A549 (cell line): ENCODE data around the gene OPCML. TPM values are rescaled to one million over a fixed set of nuclear protein-coding genes. Genes with fewer than 3 reads are reported as not detected.

Experiments
- ATAC-seq, 2 experiments: fragments of 200-7000 bp in 1 of 2; fragments of >200 bp in 1 of 2; cut with Nextera tagmentation in 1 of 2; cut with Tn5 transposase in 1 of 2; 3 replicates each; pipeline versions ENCODE4 v1.8.0 to v1.9.1; 2018 to 2020; ENCODE audit warnings: mild to moderate bottlenecking in 1 of 2, moderate library complexity in 1 of 2
- CTCF ChIA-PET: fragments of 300-600 bp; sonication (Branson Sonifier 250); formaldehyde crosslinking; extraction: SDS; loops from one replicate; lab custom pipeline; 2021; ENCODE audit warnings: antibody characterized with exemption, inconsistent platforms; lab: Yijun Ruan, JAX
- POLR2A ChIA-PET: fragments of 350-600 bp; formaldehyde crosslinking; extraction: SDS; loops from one replicate; lab custom pipeline; 2021; ENCODE audit warnings: antibody characterized with exemption, inconsistent platforms; lab: Yijun Ruan, JAX
- DNase-seq, 2 experiments: peaks; one replicate each; pipeline versions ENCODE4 v3.0.0 to v3.0.0-alpha.2; 2011 to 2016; ENCODE audit warnings: low read depth in 1 of 2, low spot score in 1 of 2
- FAIRE-seq: peaks from 2 replicates; lab custom pipeline; 2011; peaks lifted over from hg19 to GRCh38; lab: Jason Lieb, UNC
- H3K27ac ChIP-seq, 2 experiments: fragments of >200 bp; sonication (Bioruptor Twin); formaldehyde crosslinking; 3 replicates each; pipeline ENCODE4 v1.5.1; 2016 to 2017
- H3K4me1 ChIP-seq: fragments of >200 bp; sonication (Bioruptor Twin); formaldehyde crosslinking; 3 replicates; pipeline ENCODE4 v1.6.1; 2016
- H3K4me2 ChIP-seq: fragments of >200 bp; sonication (Bioruptor Twin); formaldehyde crosslinking; 3 replicates; pipeline ENCODE4 v1.6.1; 2016
- H3K4me3 ChIP-seq: fragments of >200 bp; sonication (Bioruptor Twin); formaldehyde crosslinking; 3 replicates; pipeline ENCODE4 v1.5.1; 2016
- H3K9me3 ChIP-seq: fragments of >200 bp; sonication (Bioruptor Twin); formaldehyde crosslinking; 3 replicates; pipeline ENCODE4 v1.6.1; 2016
- BHLHE40 ChIP-seq: IDR thresholded peaks from 2 replicates; pipeline ENCODE4 v1.6.1; 2012; ENCODE audit warnings: low read depth, low read length, inconsistent platforms
- CHD2 ChIP-seq: fragments of 150-350 bp; IDR thresholded peaks from 2 replicates; pipeline ENCODE4 v1.6.1; 2014; ENCODE audit warnings: low read length; ENCODE audit not compliant: partially characterized antibody
- CHD4 ChIP-seq: fragments of 200-600 bp; sonication (generic); IDR thresholded peaks from 2 replicates; pipeline ENCODE4 v1.6.1; 2016; ENCODE audit warnings: antibody characterized with exemption, mild to moderate bottlenecking, borderline replicate concordance
- EHMT2 ChIP-seq: fragments of 200-600 bp; sonication (generic); IDR thresholded peaks from 2 replicates; pipeline ENCODE4 v1.6.1; 2016; ENCODE audit warnings: antibody characterized with exemption, low read depth, mild to moderate bottlenecking, moderate library complexity
- ESRRA ChIP-seq: fragments of 150-350 bp; IDR thresholded peaks from 2 replicates; pipeline ENCODE4 v1.6.1; 2014; ENCODE audit warnings: mild to moderate bottlenecking, low read length, borderline replicate concordance
- FOSL2 ChIP-seq, 2 experiments: fragments of 450-650 bp in 1 of 2; fragments of >200 bp in 1 of 2; sonication (Bioruptor Twin) in 1 of 2; formaldehyde crosslinking; IDR thresholded peaks; 2 replicates each; pipeline versions ENCODE4 v1.5.0 to v1.6.1; 2016 to 2020; ENCODE audit warnings: mild to moderate bottlenecking in 1 of 2, moderate library complexity in 1 of 2
- FOXS1 ChIP-seq: fragments of 250-450 bp; sonication (Bioruptor Pico); IDR thresholded peaks from 2 replicates; pipeline ENCODE4 v1.5.0; 2020; ENCODE audit warnings: mild to moderate bottlenecking, moderate library complexity
- HDAC2 ChIP-seq: fragments of 200-600 bp; sonication (generic); IDR thresholded peaks from 2 replicates; pipeline ENCODE4 v1.6.1; 2016
- HOXA7 ChIP-seq: fragments of 250-450 bp; sonication (Bioruptor Pico); IDR thresholded peaks from 2 replicates; pipeline ENCODE4 v1.5.0; 2020; ENCODE audit warnings: mild to moderate bottlenecking, moderate library complexity
- HOXB13 ChIP-seq: fragments of 250-450 bp; sonication (Bioruptor Pico); IDR thresholded peaks from 2 replicates; pipeline ENCODE4 v1.5.0; 2020; ENCODE audit warnings: low read depth, mild to moderate bottlenecking, moderate library complexity
- HOXB5 ChIP-seq: fragments of 250-450 bp; sonication (Bioruptor Pico); IDR thresholded peaks from 2 replicates; pipeline ENCODE4 v1.5.0; 2020; ENCODE audit warnings: mild to moderate bottlenecking, moderate library complexity
- JUNB ChIP-seq: fragments of >200 bp; sonication (Bioruptor Twin); formaldehyde crosslinking; IDR thresholded peaks from 2 replicates; pipeline ENCODE4 v1.6.1; 2016
- MAFK ChIP-seq: fragments of 450-650 bp; IDR thresholded peaks from 2 replicates; pipeline ENCODE4 v1.6.1; 2014; ENCODE audit not compliant: partially characterized antibody
- NPAS2 ChIP-seq: fragments of 250-450 bp; sonication (Bioruptor Pico); IDR thresholded peaks from 2 replicates; pipeline ENCODE4 v1.8.0; 2022; ENCODE audit warnings: mild to moderate bottlenecking, moderate library complexity, borderline replicate concordance
- NR3C1 ChIP-seq: fragments of >200 bp; sonication (Bioruptor Twin); formaldehyde crosslinking; IDR thresholded peaks from 3 replicates; pipeline ENCODE4 v1.6.1; 2017
- POLR2A ChIP-seq: IDR thresholded peaks from 2 replicates; pipeline ENCODE4 v1.6.1; 2012; ENCODE audit warnings: mild to moderate bottlenecking, low read length
- RCOR1 ChIP-seq: fragments of 150-350 bp; IDR thresholded peaks from 2 replicates; pipeline ENCODE4 v1.6.1; 2014; ENCODE audit warnings: antibody characterized with exemption, low read length, low read depth
- RFX5 ChIP-seq: fragments of 450-650 bp; IDR thresholded peaks from 2 replicates; pipeline ENCODE4 v1.7.1; 2014; ENCODE audit warnings: antibody characterized with exemption, mild to moderate bottlenecking, moderate library complexity
- ZNF302 ChIP-seq: fragments of 250-450 bp; sonication (Bioruptor Pico); IDR thresholded peaks from 2 replicates; pipeline ENCODE4 v1.9.0; 2021; ENCODE audit warnings: inconsistent platforms, mild to moderate bottlenecking, moderate library complexity
- WGBS: methylation state at CpG from one replicate; pipeline ENCODE4 v1.1.6; 2017; ENCODE audit errors: missing lambda C conversion rate; 5-methylcytosine and 5-hydroxymethylcytosine counted together
- polyA plus RNA-seq, 4 experiments: library from polyadenylated mRNA; depleted of rRNA in 3 of 4; stranded (reverse); fragments of >200 nt; fragmentation: RNase III in 1 of 4; extraction: RNeasy Plus Mini Kit Qiagen cat#74134 plus additional on column Dnase treatment in 1 of 4; gene quantifications; 2 replicates in 3 of 4; 3 replicates in 1 of 4; pipeline ENCODE4 v1.2.3, GENCODE V29; 2011 to 2017
- TF ChIP-seq, protein P1 (sequence below): IDR thresholded peaks from 2 replicates; pipeline ENCODE4 v1.6.1; 2012
- TF ChIP-seq, protein P2 (sequence below): fragments of 450-650 bp; IDR thresholded peaks from 2 replicates; pipeline ENCODE4 v1.6.1; 2014; ENCODE audit warnings: antibody characterized with exemption
- TF ChIP-seq, protein P3 (sequence below): fragments of 200-600 bp; sonication (generic); IDR thresholded peaks from 2 replicates; pipeline ENCODE4 v1.6.1; 2016; ENCODE audit warnings: antibody characterized with exemption, mild to moderate bottlenecking, moderate library complexity
- TF ChIP-seq, protein P4 (sequence below): fragments of >200 bp; sonication (Bioruptor Twin); formaldehyde crosslinking; IDR thresholded peaks from 2 replicates; pipeline ENCODE4 v1.6.1; 2016
- TF ChIP-seq, protein P5 (sequence below): fragments of >200 bp; sonication (Bioruptor Twin); formaldehyde crosslinking; IDR thresholded peaks from 3 replicates; pipeline ENCODE4 v1.6.1; 2016
- TF ChIP-seq, protein P6 (sequence below): fragments of 250-450 bp; sonication (Bioruptor Pico); IDR thresholded peaks from 2 replicates; pipeline ENCODE4 v1.5.0; 2021; ENCODE audit warnings: mild to moderate bottlenecking, moderate library complexity, borderline replicate concordance

Gene OPCML
- polyA plus RNA-seq, 2 of the 4 experiments (the other 2 are of a cell fraction): not detected

DNA sequence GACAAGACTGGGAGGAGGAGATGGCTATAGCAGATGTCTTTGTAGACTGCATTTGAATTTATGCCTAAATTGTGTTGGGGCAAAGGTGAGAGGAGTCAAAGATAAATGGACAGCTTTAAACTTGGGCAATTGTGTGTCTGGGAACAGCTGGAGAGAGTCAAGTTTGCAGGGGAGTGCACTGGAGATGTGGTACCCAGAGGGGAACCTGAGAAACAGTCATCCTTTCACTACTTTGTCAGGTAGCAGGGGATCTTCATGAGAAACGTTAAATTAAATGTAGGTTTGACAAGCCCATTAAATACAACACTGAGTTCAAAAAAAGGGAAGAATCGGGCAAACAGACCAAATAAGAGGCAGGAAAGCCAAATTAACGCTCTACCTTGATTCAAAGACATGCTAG is 277.7 kb downstream of the OPCML start:
- Histone ChIP-seq H3K4me3 (no peak overlapping the region), H3K27ac (no peak overlapping the region), H3K9me3 (no peaks in the 10 kb centered on the region), H3K4me1 (no peaks in the 10 kb centered on the region), H3K4me2 (no peak overlapping the region)
- no peak for FAIRE-seq
- WGBS: 2% methylated on average over 3 of the region's 3 CpGs
- TF ChIP-seq HOXB13 (CRISPR knock-in tag): no peak
- TF ChIP-seq, protein P1, sequence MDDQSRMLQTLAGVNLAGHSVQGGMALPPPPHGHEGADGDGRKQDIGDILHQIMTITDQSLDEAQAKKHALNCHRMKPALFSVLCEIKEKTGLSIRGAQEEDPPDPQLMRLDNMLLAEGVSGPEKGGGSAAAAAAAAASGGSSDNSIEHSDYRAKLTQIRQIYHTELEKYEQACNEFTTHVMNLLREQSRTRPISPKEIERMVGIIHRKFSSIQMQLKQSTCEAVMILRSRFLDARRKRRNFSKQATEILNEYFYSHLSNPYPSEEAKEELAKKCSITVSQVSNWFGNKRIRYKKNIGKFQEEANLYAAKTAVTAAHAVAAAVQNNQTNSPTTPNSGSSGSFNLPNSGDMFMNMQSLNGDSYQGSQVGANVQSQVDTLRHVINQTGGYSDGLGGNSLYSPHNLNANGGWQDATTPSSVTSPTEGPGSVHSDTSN: no peak
- TF ChIP-seq, protein P2, sequence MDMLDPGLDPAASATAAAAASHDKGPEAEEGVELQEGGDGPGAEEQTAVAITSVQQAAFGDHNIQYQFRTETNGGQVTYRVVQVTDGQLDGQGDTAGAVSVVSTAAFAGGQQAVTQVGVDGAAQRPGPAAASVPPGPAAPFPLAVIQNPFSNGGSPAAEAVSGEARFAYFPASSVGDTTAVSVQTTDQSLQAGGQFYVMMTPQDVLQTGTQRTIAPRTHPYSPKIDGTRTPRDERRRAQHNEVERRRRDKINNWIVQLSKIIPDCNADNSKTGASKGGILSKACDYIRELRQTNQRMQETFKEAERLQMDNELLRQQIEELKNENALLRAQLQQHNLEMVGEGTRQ: no peak
- no peak for TF ChIP-seq FOSL2 (IDR thresholded peaks at IDR 0.05)
- no peak for TF ChIP-seq FOSL2 (CRISPR knock-in tag; IDR thresholded peaks at IDR 0.05)
- TF ChIP-seq, protein P3, sequence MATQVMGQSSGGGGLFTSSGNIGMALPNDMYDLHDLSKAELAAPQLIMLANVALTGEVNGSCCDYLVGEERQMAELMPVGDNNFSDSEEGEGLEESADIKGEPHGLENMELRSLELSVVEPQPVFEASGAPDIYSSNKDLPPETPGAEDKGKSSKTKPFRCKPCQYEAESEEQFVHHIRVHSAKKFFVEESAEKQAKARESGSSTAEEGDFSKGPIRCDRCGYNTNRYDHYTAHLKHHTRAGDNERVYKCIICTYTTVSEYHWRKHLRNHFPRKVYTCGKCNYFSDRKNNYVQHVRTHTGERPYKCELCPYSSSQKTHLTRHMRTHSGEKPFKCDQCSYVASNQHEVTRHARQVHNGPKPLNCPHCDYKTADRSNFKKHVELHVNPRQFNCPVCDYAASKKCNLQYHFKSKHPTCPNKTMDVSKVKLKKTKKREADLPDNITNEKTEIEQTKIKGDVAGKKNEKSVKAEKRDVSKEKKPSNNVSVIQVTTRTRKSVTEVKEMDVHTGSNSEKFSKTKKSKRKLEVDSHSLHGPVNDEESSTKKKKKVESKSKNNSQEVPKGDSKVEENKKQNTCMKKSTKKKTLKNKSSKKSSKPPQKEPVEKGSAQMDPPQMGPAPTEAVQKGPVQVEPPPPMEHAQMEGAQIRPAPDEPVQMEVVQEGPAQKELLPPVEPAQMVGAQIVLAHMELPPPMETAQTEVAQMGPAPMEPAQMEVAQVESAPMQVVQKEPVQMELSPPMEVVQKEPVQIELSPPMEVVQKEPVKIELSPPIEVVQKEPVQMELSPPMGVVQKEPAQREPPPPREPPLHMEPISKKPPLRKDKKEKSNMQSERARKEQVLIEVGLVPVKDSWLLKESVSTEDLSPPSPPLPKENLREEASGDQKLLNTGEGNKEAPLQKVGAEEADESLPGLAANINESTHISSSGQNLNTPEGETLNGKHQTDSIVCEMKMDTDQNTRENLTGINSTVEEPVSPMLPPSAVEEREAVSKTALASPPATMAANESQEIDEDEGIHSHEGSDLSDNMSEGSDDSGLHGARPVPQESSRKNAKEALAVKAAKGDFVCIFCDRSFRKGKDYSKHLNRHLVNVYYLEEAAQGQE: no peak
- no peak for TF ChIP-seq JUNB
- no peak for TF ChIP-seq NR3C1
- TF ChIP-seq HOXA7: no peak
- TF ChIP-seq MAFK: no peak
- TF ChIP-seq, protein P4, sequence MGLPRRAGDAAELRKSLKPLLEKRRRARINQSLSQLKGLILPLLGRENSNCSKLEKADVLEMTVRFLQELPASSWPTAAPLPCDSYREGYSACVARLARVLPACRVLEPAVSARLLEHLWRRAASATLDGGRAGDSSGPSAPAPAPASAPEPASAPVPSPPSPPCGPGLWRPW: no peak
- no peak for TF ChIP-seq EHMT2
- TF ChIP-seq, protein P5, sequence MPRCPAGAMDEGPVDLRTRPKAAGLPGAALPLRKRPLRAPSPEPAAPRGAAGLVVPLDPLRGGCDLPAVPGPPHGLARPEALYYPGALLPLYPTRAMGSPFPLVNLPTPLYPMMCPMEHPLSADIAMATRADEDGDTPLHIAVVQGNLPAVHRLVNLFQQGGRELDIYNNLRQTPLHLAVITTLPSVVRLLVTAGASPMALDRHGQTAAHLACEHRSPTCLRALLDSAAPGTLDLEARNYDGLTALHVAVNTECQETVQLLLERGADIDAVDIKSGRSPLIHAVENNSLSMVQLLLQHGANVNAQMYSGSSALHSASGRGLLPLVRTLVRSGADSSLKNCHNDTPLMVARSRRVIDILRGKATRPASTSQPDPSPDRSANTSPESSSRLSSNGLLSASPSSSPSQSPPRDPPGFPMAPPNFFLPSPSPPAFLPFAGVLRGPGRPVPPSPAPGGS: no peak
- TF ChIP-seq RCOR1: no peak
- no peak for TF ChIP-seq RFX5
- TF ChIP-seq CHD4: no peak
- no peak for TF ChIP-seq ESRRA
- DNase-seq: no peak
- POLR2A ChIA-PET: no interaction called here
- ATAC-seq: no peak
- CTCF ChIA-PET: no interaction called here

DNA sequence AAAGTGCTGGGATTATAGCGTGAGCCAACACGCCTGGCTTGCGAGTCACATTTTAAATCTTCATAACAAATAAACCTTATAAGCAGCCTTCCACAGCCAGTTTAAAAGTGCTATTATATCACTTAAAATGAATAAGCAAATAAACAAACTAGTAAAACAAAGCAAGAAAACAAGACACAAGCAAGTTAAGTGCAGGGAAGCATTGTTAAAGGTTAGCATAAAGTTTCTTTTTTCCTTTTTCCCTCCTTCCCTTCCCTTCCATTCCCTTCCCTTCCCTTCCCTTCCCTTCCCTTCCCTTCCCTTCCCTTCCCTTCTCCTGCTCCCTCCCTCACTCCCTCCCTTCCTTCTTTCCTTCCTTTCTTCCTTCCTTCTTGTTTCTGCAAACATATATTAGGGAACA is 278.7 kb downstream of the OPCML start:
- ChIA-PET POLR2A (no interaction called here), CTCF (no interaction called here)
- Histone ChIP-seq H3K9me3 (no peaks in the 10 kb centered on the region), H3K4me1 (no peaks in the 10 kb centered on the region), H3K4me2 (no peak overlapping the region), H3K4me3 (no peak overlapping the region), H3K27ac (no peak overlapping the region)
- ATAC-seq (no peak), FAIRE-seq (no peak), DNase-seq (no peak)
- 25% methylated on average over 3 of the region's 3 CpGs for WGBS
- no peak for TF ChIP-seq BHLHE40
- no peak for TF ChIP-seq HOXB13 (CRISPR knock-in tag)
- TF ChIP-seq HOXB5: no peak
- no peak for TF ChIP-seq CHD2
- TF ChIP-seq, protein P6, sequence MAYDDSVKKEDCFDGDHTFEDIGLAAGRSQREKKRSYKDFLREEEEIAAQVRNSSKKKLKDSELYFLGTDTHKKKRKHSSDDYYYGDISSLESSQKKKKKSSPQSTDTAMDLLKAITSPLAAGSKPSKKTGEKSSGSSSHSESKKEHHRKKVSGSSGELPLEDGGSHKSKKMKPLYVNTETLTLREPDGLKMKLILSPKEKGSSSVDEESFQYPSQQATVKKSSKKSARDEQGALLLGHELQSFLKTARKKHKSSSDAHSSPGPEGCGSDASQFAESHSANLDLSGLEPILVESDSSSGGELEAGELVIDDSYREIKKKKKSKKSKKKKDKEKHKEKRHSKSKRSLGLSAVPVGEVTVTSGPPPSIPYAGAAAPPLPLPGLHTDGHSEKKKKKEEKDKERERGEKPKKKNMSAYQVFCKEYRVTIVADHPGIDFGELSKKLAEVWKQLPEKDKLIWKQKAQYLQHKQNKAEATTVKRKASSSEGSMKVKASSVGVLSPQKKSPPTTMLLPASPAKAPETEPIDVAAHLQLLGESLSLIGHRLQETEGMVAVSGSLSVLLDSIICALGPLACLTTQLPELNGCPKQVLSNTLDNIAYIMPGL (CRISPR knock-in tag): no peak
- no peak for TF ChIP-seq JUNB
- TF ChIP-seq FOXS1: no peak
- no peak for TF ChIP-seq NPAS2 (CRISPR knock-in tag)
- TF ChIP-seq HDAC2: no peak
- TF ChIP-seq CHD4: no peak
- TF ChIP-seq ZNF302 (CRISPR knock-in tag): no peak
- TF ChIP-seq HOXA7: no peak
- no peak for TF ChIP-seq FOSL2 (IDR thresholded peaks at IDR 0.05)
- no peak for TF ChIP-seq FOSL2 (CRISPR knock-in tag; IDR thresholded peaks at IDR 0.05)
- TF ChIP-seq POLR2A: no peak
